Inferior parietal cortex (tissue), 1 donor: ENCODE measurements around the gene SSBP4.
A peak's percentile ranks its signal among the peaks of the same experiment; 100 is the strongest.
"Not testable (repeated sequence)": the region's sequence is repeated elsewhere in the genome, so short reads cannot be mapped to it uniquely, and the experiment has no call there.

Experiments
- DNase-seq: peaks from one replicate; pipeline ENCODE4 v3.0.0-alpha.2; 2016; ENCODE audit errors: extremely low spot score

The SSBP4 gene

DNA sequence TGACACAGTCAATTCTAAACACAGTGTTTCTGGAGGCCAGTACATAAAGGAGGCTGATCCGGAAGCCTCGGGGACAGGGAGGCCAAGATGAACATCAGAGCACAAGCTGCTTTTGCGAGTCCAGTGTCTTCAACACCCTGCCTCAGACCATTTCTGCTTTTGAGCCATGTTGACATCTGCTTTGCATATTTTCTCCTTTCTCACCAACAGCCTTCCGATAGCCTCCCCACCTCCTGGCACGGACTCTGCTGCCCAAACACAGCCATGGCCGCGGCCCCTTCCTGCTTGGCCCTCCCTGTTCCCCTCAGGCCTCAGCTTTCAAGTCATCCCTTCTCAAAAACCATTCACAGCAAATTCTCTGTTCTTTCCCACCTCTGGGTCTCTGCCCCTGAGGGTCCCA is 25.4 kb upstream of the SSBP4 start:
- DNase-seq = no peak

DNA sequence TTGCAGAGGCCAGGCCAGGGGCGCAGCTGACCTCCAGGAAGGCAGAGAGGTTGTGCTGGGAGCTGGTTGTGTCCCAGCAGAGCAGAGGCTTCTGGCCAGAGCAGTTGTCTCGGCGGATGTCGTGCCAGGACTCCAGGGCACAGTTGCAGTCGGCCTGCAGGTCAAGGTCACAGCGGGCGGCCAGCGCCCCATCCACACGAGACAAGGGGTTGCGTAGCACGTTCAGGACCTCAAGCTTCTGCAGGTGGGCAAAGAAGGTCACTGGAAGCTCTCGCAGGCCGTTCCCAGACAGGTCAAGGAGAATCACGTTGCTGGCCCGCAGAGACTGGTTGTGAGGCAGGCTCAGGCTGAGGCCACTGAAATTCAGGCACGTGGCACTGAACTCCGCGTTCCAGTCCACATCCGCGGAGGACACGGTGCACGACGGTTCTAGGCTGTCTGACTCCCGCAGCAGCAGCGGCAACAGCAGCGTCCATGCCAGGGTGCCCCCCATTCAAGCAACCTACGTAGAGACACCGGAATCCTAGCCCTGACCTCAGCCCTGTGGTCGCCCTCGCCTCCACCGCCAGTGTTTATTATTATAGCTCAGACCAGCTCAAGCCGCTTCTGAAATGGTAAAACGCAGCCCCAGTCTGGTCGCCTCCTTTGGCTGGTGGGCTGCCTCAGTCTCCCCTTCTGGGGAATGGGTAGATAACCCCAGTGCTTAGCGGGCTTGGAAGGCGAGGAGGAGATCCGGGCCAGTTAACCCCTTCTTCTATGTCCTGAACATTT is 22.5 kb upstream of the SSBP4 start:
- DNase-seq = no peak

DNA sequence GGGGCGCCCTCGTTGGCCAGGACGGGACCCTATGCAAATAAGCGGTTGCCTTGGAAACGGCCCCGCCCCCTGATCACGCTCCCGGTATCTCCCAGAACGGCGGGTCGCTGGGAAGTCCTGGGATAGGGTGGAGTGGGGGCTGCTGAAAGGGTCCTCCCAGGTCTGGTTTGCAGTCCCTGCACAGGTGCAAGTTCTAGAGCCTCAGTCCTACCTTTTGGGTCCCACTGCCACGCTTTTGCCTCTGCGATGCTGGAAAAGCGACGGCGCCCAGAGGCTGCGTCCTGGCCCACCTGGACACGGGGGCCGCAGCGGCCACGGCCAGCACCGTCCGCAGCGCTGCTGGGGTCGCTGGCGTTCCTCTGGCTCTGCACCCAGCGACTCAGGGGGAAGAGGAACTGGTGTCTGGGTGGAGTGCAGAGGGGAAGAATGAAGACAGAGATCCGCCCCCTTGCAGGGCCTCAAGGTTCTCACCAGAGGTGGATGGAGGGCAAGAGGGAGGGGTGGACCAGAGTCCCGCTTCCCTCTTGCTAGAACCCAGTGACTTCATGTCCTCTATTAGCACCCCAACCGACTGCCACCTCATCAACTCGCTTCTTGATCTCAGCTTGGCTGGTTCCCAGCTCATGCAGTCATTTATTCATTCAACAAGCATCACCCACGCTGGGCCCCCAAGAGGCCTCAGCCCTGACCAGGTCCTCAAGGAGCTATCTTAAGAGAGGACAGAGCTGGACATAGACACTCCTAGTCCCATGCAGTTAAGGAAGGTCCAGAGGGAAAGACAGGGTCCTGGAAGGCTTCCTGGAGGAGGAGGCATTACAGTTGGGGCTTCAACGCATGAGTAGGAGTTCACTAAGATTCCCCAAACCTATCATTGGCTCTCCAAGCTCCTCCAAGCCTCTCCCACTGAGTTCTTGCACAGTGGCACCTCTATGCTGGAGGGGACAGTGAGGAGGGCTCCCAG is 21.7 kb upstream of the SSBP4 start, which contains the start of gene LRRC25:
Gene LRRC25 (minus strand): TSS at position 381 of the 961 bp plus-strand sequence. CDS start 659 bp downstream, outside the sequence.
- no peak for DNase-seq

DNA sequence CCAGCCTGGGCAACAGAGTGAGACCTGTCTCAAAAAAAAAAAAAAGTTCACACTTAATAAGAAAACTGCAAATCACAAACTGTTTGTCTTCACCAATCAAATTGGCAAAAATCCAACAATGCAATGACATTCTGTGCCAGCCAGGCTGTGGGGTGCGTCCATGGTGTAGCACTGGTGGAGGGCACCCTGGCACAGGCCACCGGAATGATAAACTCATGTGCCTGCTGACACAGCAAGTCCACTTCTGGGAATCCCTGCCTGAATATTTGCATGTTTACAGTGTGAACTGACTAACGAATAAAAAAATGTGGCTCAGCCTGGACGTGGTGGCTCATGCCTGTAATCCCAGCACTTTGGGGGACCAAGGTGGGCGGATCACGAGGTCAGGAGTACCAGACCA is 20.2 kb upstream of the SSBP4 start:
- no peak for DNase-seq

DNA sequence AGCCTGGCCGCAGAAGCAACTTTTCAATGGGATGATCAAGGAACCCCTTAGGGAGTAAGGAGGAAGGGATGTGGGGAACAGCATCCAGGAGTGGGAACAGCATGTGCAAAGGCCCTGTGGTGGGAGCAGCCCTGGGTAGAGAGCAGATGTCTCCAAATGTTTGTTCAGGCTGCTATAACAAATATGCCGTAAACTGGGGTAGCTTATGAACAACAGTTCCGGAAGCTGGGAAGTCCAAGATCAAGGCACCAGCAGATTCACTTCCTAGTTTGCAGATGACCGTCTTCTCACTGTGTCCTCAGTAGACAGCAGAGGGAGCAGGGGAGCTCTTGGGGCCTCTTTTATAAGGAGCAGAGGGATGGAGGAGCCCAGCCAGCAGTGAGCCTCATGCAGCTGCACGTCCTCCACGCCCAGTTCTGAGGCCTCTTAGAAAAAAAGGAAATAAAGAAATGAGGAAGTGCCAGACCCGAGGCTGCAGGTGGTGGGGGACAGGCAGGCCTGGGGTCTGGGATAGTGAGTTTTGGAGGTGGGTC is 17.6 kb upstream of the SSBP4 start:
- no peak for DNase-seq

DNA sequence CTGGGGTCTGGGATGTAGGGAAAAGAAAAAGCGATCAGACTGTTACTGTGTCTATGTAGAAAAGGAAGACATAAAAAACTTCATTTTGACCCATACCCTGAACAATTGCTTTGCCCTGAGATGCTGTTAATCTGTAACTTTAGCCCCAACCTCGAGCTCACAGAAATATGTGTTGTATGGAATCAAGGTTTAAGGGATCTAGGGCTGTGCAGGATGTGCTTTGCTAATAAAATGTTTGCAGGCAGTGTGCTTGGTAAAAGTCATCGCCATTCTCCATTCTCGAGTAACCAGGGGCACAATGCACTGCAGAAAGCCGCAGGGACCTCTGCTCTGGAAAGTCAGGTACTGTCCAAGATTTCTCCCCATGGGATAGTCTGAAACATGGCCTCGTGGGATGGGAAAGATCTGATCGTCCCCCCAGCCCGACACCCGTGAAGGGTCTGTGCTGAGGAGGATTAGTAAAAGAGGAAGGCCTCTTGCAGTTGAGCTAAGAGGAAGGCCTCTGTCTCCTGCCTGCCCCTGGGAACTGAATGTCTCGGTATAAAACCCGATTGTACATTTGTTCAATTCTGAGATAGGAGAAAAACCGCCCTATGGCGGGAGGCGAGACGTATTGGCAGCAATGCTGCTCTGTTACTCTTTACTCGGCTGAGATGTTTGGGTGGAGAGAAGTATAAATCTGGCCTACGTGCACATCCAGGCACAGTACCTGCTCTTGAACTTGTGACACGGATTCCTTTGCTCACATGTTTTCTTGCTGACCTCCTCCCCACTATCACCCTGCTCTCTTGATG is 16.5 kb upstream of the SSBP4 start:
- not testable (repeated sequence) for DNase-seq

DNA sequence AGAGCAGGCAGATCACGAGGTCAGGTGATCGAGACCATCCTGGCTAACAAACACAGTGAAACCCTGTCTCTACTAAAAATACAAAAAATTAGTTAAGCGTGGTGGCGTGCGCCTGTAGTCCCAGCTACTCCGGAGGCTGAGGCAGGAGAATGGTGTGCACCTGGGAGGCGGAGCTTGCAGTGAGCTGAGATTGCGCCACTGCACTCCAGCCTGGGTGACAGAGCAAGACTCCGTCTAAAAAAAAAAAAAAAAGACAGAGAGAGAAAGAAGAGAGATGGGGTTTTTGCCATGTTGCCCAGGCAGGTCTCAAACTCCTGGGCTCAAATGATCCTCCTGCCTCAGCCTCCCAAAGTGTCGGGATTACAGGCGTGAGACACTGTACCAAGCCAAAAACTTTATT is 13.4 kb upstream of the SSBP4 start:
- not testable (repeated sequence) for DNase-seq

DNA sequence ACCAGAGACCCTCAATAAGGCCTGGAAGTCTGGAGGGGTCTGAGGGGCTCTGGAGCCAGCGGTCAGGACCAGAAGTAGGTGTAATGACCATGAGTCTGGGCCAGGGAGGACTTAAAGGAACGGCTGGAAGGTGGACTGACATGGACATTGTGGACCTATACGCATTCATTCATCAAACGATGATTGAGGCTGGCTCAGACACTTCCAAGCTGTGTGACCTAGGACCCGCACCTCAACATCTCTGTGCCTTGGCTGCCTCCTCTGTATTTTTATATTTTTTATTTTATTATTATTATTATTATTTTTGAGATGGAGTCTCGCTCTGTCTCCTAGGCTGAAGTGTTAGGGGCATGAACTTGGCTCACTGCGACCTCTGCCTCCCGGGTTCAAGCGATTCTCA is 12.4 kb upstream of the SSBP4 start:
- no peak for DNase-seq

DNA sequence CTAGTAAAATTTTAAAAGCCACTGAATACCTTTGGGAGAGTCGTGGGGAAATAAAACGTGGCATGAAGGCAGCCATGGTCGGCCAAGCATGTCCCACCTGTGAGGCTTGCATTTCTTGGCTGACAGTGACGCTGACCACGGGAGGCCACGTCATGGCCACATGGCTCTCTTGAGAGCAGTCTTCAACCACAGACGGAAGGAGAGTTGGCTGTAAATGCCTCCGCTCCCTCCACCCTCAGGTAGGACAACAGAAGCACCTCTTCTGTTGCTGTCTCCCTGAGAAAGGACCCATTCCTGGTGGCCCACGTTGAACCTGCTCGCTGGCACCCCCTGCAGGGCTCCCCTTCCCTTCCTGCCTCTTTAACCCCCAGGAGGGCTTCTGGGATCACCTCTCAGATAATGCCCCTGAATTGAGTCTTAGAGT is 11.1 kb upstream of the SSBP4 start:
- DNase-seq = no peak

DNA sequence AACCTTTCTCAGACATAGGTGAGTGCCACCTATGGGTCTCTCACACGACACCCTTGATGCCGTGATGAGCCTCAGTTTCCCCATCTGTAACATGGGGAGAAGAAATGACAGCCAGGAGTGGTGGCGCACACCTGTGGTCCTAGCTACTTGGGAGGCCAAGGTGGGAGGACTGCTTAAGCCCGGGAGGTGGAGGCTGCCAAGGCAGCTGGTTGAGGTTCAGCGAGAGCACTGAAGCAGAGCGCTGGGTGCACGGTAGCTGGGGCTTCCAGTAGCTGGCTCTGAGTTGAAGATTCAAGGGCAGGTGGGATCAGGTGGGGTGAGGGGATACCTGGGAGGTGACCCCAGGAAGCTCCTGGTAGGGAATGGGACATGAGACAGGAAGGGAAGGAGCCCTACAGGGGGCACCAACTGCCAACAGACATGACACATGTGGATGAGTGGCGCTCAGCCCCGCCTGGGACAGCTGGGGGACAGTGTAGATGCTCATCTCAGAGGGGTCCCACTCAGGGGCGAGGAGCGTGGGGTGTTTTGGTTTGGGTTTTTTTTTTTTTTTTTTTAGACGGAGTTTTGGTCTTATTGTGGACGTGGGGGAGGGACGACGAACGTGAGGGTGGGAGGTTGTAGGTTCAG is 6.5 kb upstream of the SSBP4 start:
- DNase-seq = no peak

DNA sequence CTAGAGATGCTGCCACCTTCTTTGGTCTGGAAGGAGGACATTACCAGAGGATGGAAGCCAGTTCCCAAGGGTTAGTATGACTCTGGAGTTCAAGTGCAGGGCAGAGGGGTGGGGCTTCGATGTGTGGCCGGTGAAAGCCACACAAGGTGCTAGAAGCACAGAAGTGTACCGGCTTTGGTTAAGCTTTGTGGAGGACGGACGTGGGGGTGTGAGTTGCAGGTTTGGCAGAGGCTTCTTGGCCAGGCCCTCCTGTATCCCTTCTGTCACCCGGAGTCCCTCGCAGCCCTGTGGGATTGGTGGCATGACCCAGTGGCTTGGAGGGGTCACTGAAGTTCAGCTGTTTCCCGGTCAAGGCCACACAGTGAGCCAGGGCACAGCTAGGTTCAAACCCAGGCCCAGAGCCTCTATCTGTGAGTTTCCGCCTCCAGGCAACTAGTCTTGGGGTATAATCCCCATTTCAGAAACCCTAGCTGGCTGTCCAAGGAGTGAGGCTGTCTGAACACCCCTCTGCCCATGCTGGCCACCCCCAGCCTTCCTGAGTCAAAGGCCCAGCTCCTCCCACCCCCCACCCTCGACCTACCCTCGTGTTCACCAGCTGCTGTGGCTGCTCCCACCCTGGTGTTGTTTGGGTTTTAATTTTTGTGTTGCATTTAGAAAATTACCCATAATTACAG is 4.6 kb upstream of the SSBP4 start:
- DNase-seq = no peak

DNA sequence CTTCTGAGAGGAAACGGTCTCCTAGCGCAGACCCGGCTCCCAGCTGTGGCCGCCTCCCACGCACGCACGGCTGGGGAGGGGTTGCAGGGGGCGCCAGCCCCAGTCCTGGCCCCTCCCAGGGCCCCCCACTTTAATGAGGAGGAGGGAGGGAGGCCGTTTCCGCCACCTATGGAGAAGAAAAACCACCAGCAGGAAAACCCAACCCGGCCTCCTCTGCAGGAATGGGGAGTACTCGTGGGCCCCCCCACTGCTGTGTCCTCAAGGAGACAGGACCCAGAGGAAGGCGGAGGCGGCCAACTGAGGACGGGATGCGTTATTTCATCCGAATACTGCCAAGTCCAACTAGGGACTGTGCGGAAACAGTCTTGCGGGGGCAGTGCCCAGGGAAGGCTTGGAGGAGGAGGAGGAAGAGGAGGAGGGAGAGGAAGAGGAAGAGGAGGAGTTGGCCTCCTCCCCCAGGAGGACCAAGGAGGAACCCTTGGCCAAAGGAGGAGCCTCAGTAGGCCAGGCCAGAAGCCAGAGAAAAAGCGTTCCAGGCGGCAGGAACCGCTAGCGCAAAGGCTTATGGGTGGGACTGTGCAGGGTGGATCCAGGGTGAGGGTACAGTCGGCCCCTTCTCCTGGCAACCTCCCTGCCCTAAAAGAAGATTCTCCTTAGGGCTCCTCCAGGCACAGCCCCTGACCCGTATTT is 3.9 kb upstream of the SSBP4 start:
- peak; percentile 61 for DNase-seq

DNA sequence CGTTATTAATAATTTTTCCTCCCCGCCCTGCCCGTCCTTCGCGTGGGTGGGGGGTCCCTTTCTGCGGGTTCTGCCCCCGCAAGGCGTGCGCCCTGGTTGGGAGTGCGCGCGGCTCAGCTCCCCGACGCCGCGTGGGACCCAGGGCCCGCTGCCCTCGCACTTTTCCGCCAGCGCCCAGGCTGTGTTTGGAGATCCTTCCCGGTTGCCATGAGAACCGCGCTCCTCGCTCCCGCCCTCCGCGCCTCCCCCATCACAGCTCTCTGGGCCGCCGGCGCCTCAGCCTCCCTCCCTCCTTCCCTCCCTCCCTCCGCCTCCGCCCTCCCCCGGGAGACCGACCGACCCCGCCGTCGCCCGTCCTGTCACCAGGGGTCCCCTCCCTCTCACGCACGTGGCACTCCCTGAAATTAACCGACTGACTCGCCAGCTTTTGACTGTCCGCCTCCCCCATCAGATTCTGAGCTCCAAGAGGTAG is 2.4 kb upstream of the SSBP4 start:
- peak; percentile 67 for DNase-seq

DNA sequence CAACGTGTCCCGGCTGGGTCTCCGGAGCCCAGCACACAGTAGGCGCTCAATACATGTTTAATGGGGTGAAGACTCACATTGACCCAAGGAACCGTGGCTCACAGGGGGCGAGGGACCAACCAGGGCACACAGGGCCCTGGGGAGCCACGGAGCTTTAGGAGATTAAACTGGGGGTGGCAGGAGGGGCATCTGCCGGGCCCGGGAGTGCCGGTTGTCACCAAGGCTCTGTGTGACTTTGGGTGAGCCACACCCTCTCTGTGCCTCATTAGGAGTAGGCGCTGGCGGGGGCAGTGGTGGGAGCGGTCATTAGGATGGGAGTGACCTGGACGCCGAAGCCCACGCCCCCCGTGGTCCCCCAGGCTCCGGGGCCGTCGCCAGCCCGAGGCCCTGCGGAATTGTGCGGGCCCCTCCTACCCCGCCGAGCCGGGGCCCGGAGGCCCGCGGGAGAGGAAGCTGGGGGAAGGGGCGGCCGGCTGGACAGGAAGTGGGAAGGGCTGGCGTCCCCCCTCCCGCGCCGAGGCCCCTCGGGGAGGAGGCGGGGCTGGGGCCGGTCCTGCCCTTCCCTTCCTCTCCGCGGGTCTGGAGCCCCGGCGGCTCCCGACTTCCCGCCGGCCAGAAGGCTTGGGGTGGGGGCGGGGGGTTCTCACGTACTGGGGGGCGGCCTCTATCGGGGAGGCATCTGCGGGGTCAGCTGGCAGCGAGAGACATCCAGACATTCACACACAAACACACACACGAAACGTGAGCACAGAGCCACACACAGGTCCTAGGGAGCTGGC is 1.8 kb upstream of the SSBP4 start:
- no peak for DNase-seq

DNA sequence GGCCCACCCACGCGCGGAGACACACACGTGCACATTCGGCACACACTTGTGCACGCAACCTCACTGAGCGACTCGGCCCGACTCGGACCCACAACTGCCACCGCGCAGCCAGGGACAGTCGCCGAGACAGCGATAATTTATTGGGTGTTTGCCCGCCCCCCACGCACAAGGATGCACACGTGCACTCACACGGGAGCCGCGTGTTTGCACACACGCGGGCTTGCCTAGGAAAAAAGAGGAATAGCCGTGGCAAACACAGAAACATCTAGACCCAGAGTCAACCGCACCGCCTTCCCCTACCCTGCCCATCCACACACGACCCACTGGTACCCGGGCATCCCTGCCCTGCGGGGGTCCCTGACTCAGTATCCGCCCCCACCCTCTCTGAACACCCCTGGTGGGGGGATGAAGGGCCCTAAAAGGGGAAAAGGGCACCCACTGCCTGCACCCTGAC is 1.1 kb upstream of the SSBP4 start:
- DNase-seq = no peak

DNA sequence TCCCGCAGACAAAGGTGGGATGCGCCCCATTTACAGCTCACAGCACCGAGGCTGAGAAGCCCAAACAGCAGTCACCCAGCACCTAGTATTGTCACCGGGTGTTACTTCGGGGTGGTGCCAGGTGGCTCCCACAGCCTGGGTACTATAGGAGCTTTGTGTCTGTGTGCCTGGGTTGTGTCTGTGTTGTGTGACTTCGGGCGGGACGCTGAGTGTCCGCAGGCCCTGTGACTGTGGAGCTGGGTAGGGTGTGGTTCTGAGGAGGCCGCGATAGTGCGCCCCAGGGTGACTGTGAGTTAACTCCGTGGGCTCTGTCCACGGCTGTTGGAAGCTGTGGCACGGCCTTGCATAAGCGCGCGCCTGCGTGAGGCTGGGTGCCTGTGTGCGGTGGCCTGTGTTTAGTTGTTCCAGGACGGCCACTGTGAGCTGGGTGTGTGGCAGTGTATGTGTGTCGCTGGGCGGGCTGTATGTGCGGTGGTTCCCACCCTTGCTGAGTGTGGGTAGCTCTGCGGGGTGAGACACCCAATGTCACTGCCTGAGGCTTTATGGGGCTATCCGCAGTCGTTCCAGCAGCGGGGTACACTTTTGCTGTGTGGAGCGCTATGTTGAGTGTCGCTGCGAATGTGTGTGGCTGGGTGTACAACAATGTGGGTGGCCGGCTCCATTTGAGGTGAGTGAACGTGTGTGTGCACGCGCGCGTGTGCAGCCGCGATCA is 559 bp upstream of the SSBP4 start:
- DNase-seq = no peak

DNA sequence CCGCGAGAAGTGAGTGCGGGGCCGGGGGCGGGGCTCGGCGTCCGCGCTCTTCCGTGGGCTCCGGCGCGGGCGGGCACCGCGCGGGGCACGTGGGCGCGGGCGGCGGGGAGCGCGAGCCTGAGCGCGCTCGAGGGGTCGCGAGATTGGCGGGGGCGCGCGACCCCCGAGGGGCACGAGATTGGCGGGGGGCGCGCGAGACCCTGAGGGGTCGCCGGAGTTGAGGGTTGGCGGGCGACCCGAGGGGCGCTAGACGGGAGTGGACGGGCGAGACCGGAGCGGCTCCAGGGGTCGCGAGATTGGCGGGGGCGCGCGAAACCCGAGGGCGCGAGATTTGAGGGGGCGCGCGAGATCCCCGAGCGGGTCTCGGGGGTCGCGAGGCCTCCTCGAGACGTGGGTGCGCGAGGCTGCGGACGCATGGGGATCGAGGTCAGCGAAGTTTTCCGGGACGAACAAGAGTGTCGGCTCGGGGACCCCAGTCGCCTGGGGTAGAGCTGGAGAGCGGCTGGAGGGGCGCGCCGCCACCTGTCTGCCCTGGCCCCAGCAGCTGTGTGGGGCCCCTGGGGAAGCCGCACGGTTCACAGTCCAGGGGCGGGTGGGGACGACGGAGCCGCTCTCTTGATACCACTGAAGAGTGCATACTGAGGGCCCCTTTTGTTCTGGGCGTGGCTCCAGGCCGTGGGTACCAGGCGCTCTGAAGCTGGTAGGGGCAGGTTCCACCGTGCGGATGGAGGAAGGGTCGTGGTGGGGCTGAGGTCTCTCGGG is 682 bp downstream of the SSBP4 start:
- DNase-seq = no peak

DNA sequence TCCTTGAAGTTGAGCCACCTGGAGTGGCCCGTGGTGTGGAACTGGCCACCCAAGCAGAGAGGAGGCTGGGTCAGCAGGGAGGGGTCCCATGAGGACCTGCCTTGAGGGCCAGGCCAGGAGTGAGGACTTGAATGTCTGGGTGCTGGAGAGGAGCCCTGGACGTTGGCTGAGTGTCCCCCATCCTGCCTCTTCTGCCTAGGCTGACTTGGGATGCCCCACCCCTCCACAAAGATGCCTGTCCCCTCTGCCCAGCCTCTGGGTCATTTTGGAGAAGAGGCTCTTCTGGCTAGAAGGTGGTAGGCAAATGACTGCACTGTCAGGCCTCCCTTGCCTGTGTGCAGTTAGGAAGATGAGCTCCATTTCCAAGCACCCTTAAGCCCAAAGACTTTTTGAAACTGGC is 1.7 kb downstream of the SSBP4 start:
- DNase-seq = no peak
